Kidney epithelial cell (primary cell): ENCODE measurements around the gene OR5J2. TPM values are rescaled to one million over a fixed set of nuclear protein-coding genes. Genes with fewer than 3 reads are reported as not detected.
"Not testable (repeated sequence)": the region's sequence is repeated elsewhere in the genome, so short reads cannot be mapped to it uniquely, and the experiment has no call there.

ENCODE experiments used
- DNase-seq: peaks from one replicate; pipeline ENCODE4 v3.0.0-alpha.2; 2010; ENCODE audit warnings: low read depth
- H3K27me3 ChIP-seq: 2 replicates; pipeline ENCODE4 v1.6.0; 2011; ENCODE audit warnings: low read length; ENCODE audit not compliant: control insufficient read depth, insufficient read depth
- H3K36me3 ChIP-seq: 2 replicates; pipeline ENCODE4 v1.5.1; 2011; ENCODE audit warnings: low read length; ENCODE audit not compliant: control insufficient read depth, insufficient read depth
- H3K4me3 ChIP-seq: 2 replicates; pipeline ENCODE4 v1.5.1; 2011; ENCODE audit warnings: low read depth, mild to moderate bottlenecking, control low read depth, low read length
- total RNA-seq: library from RNA; depleted of rRNA; stranded (reverse); fragments of >200 nt; gene quantifications from 2 replicates; pipeline ENCODE4 v1.2.3, GENCODE V29; 2015
- TF ChIP-seq, protein P1 (sequence below): IDR thresholded peaks from 2 replicates; pipeline ENCODE4 v1.5.1; 2011; ENCODE audit warnings: mild to moderate bottlenecking, moderate library complexity, low read length, control low read depth, inconsistent platforms; ENCODE audit not compliant: insufficient read depth, poor library complexity, severe bottlenecking

OR5J2 gene
- total RNA-seq, result not detected in 2 replicates

DNA sequence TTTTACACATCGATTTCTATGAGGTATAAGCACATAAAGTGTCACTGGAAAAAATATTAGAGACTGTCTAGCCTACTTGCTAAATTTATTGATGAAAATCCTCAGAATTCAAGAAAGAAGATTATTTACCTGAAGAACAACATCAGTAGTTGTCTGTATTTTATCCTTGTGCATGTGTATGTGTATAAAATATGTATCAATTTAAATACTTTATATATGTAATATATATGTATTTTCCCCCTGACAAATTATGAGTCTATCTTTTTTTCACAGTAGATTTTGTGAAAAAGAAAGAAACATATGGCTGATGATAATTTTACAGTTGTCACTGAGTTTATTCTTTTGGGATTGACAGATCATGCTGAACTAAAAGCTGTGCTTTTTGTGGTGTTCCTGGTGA, at the start of gene OR5J2:
OR5J2 (plus strand) TSS at position 301 of the 400 bp plus-strand sequence; CDS start at position 301, 0 bp downstream.
- H3K4me3 ChIP-seq, result no peak within 1 kb of the TSS
- TF ChIP-seq, protein P1, sequence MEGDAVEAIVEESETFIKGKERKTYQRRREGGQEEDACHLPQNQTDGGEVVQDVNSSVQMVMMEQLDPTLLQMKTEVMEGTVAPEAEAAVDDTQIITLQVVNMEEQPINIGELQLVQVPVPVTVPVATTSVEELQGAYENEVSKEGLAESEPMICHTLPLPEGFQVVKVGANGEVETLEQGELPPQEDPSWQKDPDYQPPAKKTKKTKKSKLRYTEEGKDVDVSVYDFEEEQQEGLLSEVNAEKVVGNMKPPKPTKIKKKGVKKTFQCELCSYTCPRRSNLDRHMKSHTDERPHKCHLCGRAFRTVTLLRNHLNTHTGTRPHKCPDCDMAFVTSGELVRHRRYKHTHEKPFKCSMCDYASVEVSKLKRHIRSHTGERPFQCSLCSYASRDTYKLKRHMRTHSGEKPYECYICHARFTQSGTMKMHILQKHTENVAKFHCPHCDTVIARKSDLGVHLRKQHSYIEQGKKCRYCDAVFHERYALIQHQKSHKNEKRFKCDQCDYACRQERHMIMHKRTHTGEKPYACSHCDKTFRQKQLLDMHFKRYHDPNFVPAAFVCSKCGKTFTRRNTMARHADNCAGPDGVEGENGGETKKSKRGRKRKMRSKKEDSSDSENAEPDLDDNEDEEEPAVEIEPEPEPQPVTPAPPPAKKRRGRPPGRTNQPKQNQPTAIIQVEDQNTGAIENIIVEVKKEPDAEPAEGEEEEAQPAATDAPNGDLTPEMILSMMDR, result no peak
- no peaks in the 10 kb centered on the region for H3K27me3 ChIP-seq
- no peak for DNase-seq
- H3K36me3 ChIP-seq, result no peaks in the 10 kb centered on the region

DNA sequence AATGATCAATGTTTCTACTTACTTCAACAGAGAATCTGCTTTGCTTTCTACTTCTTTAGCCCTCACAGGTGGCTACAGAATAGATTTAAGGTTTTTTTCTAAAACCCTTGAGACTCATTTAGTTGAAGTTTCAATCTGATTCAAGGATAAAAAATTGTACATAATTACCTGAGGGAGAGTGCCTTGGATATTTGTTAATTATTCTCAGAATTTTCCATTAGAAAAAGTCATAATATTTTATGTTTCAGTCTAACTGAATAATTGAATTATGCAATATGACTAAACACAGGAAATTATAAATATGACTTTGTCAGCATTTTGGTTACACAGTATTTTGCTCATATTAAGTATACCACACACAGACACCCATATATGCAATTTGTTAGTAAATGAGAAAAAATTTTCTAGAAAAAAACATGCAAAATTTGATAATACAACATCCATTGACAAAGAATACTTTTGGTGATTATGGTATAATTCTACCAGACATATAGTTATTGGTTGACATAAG, 36.2 kb upstream of the OR5J2 start, which contains the start of gene OR8J3:
OR8J3 (minus strand) TSS at position 51 of the 511 bp plus-strand sequence. CDS start 2,483 bp downstream, outside the sequence.
- Histone ChIP-seq H3K36me3 (no peaks in the 10 kb centered on the region), H3K4me3 (no peak within 1 kb of the TSS), H3K27me3 (no peaks in the 10 kb centered on the region)
- TF ChIP-seq, protein P1, result no peak
- no peak for DNase-seq

DNA sequence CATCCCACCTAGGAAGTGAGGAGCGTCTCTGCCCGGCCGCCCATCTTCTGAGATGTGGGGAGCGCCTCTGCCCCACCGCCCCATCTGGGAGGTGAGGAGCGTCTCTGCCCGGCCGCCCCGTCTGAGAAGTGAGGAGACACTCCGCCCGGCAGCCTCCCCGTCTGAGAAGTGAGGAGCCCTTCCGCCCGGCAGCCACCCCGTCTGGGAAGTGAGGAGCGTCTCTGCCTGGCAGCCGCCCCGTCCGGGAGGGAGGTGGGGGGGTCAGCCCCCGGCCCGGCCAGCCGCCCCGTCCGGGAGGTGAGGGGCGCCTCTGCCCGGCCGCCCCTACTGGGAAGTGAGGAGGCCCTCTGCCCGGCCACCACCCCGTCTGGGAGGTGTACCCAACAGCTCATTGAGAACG, 32.7 kb upstream of the OR5J2 start:
- not testable (repeated sequence) for H3K4me3 ChIP-seq, H3K27me3 ChIP-seq, DNase-seq, H3K36me3 ChIP-seq

DNA sequence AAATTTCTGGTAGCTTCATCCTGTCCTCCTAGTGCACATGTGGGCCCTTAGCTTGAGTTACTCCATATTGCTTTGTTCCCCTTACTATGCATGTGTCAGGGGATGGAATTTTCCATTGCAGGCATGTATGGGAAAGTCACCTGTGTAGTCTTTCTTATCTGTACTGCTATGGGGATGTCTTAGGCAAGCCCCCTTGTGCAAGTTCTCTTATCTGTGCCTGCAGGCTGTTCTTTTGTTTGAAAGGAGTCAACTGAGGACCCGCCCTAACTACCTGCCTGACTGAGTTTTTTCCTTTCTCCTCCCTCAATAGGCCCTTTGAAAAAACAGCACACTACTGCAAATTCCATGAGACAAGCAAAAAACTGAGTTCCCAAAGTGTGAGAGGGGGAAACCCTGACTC, 25.0 kb upstream of the OR5J2 start:
- DNase-seq, result no peak
- H3K4me3 ChIP-seq, result no peak overlapping the region
- no peaks in the 10 kb centered on the region for H3K36me3 ChIP-seq
- no peaks in the 10 kb centered on the region for H3K27me3 ChIP-seq
- TF ChIP-seq, protein P1, result no peak

DNA sequence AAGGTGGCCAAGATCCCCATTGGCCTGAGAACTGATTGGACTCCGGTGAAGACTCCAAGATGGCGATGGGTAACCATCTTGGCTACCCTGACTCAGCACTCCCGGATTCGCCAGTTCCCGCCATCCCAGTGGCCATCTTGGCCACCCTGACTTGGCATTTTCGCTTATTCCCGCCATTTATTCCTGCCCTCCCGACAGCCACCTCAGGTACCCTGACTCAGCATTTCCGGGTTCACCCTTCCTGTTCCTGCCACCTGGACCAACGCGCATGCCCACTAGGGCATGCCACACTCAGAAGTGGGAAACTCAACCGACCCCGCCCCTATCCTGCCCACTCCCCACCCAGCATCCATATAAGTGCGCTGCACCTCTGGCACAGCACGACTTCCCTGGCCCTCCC, 24.1 kb upstream of the OR5J2 start:
- no peak for DNase-seq
- Histone ChIP-seq H3K27me3 (no peaks in the 10 kb centered on the region), H3K36me3 (no peaks in the 10 kb centered on the region), H3K4me3 (no peak overlapping the region)
- TF ChIP-seq, protein P1, result no peak

DNA sequence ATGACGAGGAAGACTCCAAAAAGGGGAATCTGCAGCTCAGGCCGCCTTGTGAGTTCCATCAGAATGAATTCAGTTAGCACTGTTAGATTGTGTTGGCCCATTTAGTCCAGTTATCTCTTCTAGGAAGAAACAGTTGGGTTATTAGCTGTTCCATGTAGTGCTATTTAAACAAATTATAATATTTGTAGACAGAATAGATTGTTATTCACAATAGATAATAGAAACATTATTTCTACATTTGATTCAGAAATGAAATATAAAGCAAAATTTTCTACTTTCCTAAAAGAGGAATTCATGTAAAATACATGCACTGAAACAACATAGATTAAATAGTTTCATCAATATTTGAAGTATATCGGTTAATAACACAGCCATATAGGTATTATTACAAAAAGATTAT, 16.2 kb upstream of the OR5J2 start, which contains the start of gene OR8K5:
OR8K5 (minus strand) TSS at position 101 of the 400 bp plus-strand sequence; CDS start at position 101, 0 bp downstream.
- H3K36me3 ChIP-seq, result no peaks in the 10 kb centered on the region
- TF ChIP-seq, protein P1, result no peak
- DNase-seq, result no peak
- no peaks in the 10 kb centered on the region for H3K27me3 ChIP-seq
- H3K4me3 ChIP-seq, result no peak within 1 kb of the TSS
